ENCODE data around the gene OR2H1. TPM values are rescaled to one million over a fixed set of nuclear protein-coding genes. Genes with fewer than 3 reads are reported as not detected.

The OR2H1 gene
- total RNA-seq, 1 donor from 2014 or later: not detected

DNA sequence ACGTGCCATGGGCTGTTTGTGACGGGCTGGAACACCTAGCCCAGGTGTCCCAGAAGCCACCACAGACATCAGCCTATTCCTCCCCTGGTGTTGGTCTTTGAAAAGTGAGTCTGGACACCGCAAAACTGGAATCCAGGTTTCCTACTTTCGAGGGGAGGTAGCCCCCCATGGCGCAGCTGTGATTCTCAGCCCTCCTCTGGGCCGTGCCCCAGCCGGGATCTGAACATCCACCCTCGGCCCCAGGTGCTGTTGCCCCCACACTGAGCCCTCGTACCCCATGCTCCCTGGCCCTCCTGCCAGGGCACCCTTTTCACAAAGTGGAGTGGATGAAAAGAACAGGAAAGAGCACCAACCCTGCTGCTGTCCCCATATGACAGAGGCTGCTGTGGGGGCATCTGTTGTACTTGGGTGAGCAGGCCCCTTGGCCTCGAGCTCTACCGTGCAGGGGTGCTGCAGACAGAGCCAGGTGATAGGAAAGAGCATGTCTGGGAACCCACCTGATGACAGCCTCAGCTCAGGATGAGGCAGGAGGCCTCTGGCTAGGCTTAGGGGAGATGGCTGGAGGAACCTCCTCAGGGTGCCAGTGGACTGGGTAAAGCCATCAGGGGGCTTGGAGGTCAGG, 49.6 kb downstream of the OR2H1 start:
- no peak for DNase-seq (ENCODE audit: low read depth)
- no peaks in the 10 kb centered on the region for H3K27me3 ChIP-seq (ENCODE audit: control insufficient read depth, insufficient read depth, low read length)
- TF ChIP-seq, protein P1, sequence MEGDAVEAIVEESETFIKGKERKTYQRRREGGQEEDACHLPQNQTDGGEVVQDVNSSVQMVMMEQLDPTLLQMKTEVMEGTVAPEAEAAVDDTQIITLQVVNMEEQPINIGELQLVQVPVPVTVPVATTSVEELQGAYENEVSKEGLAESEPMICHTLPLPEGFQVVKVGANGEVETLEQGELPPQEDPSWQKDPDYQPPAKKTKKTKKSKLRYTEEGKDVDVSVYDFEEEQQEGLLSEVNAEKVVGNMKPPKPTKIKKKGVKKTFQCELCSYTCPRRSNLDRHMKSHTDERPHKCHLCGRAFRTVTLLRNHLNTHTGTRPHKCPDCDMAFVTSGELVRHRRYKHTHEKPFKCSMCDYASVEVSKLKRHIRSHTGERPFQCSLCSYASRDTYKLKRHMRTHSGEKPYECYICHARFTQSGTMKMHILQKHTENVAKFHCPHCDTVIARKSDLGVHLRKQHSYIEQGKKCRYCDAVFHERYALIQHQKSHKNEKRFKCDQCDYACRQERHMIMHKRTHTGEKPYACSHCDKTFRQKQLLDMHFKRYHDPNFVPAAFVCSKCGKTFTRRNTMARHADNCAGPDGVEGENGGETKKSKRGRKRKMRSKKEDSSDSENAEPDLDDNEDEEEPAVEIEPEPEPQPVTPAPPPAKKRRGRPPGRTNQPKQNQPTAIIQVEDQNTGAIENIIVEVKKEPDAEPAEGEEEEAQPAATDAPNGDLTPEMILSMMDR (IDR thresholded peaks at IDR 0.05; ENCODE audit: insufficient read depth, low read length, poor library complexity, severe bottlenecking): no peak
- H3K4me3 ChIP-seq (ENCODE audit: low read depth, low read length): no peak overlapping the region
- no peaks in the 10 kb centered on the region for H3K36me3 ChIP-seq (ENCODE audit: control insufficient read depth, insufficient read depth, low read length)

DNA sequence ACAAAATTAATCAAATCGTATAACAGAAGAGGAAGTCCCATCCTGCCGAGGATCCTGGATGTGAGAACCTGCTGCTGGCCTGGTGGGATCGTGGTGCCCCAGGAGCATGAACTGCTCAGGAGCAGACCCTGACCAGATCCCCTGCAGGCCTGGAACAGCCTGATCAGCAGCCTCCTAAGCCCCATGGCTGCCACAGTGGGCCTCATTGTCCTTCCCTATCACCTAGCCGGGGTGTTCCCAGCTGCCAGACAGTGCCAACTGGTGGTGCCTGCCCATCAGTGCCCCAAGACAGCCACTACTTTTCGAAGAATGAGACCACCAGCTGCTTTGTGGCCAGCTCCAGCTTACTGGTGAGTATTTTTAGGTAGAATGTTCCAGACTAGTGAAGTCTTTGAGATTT, 50.4 kb downstream of the OR2H1 start:
- no peaks in the 10 kb centered on the region for H3K36me3 ChIP-seq (ENCODE audit: control insufficient read depth, insufficient read depth, low read length)
- H3K27me3 ChIP-seq (ENCODE audit: control insufficient read depth, insufficient read depth, low read length): no peaks in the 10 kb centered on the region
- no peak overlapping the region for H3K4me3 ChIP-seq (ENCODE audit: low read depth, low read length)
- TF ChIP-seq, protein P1 (IDR thresholded peaks at IDR 0.05; ENCODE audit: insufficient read depth, low read length, poor library complexity, severe bottlenecking): no peak
- DNase-seq (ENCODE audit: low read depth): no peak

- TF ChIP-seq, protein P1 (IDR thresholded peaks at IDR 0.05; ENCODE audit: insufficient read depth, low read length, poor library complexity, severe bottlenecking): no peak
These were observed 52.3 kb downstream of the OR2H1 start for GRCh38 chr6:29509239-29509638.

DNA sequence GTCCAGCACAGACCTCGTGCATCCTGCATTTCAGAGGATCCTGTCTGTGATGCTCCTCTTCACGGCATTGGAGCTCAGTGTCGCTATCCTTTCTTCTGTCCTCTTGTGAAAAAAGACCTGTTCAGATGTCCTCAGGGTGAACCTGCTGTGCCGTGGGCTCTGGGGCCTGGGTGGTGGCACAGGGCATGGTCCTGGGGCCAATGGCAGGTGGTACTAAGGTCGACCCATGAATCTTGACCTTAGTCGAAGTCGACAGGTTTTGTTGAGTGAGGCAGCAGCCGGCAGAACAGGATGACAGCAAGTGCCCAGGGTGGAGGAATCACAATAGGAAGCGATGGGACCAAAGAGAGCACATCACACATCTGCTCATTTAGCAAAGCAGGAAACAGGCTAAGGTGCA, 52.8 kb downstream of the OR2H1 start:
- no peak overlapping the region for H3K4me3 ChIP-seq (ENCODE audit: low read depth, low read length)
- H3K36me3 ChIP-seq (ENCODE audit: control insufficient read depth, insufficient read depth, low read length): no peaks in the 10 kb centered on the region
- H3K27me3 ChIP-seq (ENCODE audit: control insufficient read depth, insufficient read depth, low read length): no peaks in the 10 kb centered on the region
- TF ChIP-seq, protein P1 (IDR thresholded peaks at IDR 0.05; ENCODE audit: insufficient read depth, low read length, poor library complexity, severe bottlenecking): no peak
- DNase-seq (ENCODE audit: low read depth): no peak

More at GRCh38 chr6:29509239-29509638, 52.3 kb downstream of the OR2H1 start:
- H3K36me3 ChIP-seq (ENCODE audit: control insufficient read depth, insufficient read depth, low read length): no peaks in the 10 kb centered on the region
- DNase-seq (ENCODE audit: low read depth): no peak
- no peak overlapping the region for H3K4me3 ChIP-seq (ENCODE audit: low read depth, low read length)
- no peaks in the 10 kb centered on the region for H3K27me3 ChIP-seq (ENCODE audit: control insufficient read depth, insufficient read depth, low read length)

DNA sequence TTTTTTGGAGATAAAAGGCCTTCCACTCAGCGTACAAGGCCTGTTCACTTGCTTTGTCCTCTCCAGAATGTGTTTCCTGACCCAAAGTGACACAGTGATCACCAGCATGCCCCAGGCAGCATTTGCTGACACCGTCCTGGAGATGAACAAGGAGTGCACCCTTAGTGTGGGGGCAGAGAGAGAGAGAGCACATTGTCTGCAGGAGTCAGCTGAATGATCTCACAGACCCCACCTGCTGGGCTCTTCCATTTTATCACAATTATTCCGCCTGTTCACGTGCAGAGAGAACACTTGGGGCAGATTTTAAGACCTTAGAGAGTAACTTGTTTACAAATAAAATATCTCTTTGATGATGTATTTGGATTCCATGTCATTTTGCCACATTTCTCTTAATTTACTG, 53.2 kb downstream of the OR2H1 start:
- Histone ChIP-seq H3K4me3 (ENCODE audit: low read depth, low read length) (no peak overlapping the region), H3K27me3 (ENCODE audit: control insufficient read depth, insufficient read depth, low read length) (no peaks in the 10 kb centered on the region), H3K36me3 (ENCODE audit: control insufficient read depth, insufficient read depth, low read length) (no peaks in the 10 kb centered on the region)
- TF ChIP-seq, protein P1 (IDR thresholded peaks at IDR 0.05; ENCODE audit: insufficient read depth, low read length, poor library complexity, severe bottlenecking): no peak
- no peak for DNase-seq (ENCODE audit: low read depth)

GRCh38 chr6:29510746-29511300, 53.9 kb downstream of the OR2H1 start:
- TF ChIP-seq, protein P1 (IDR thresholded peaks at IDR 0.05; ENCODE audit: insufficient read depth, low read length, poor library complexity, severe bottlenecking): no peak
- no peak overlapping the region for H3K4me3 ChIP-seq (ENCODE audit: low read depth, low read length)
- DNase-seq (ENCODE audit: low read depth): no peak
- H3K27me3 ChIP-seq (ENCODE audit: control insufficient read depth, insufficient read depth, low read length): no peaks in the 10 kb centered on the region
- no peaks in the 10 kb centered on the region for H3K36me3 ChIP-seq (ENCODE audit: control insufficient read depth, insufficient read depth, low read length)

Measured in kidney epithelial cell (primary cell).